Measurements from ENCODE around the gene FBXW8. TPM values are rescaled to one million over a fixed set of nuclear protein-coding genes. Genes with fewer than 3 reads are reported as not detected.

FBXW8 gene
- 1.7 TPM in 1 of 2 replicates, not detected in the other for polyA plus RNA-seq

GRCh38 chr12:116910645-116911451 is at the start of gene FBXW8:
Gene FBXW8 (plus strand): TSS chr12:116910950. CDS start chr12:116911038, 88 bp downstream.

GRCh38 chr12:116881325-116881876 is 29.3 kb upstream of the FBXW8 start, which contains the start of gene HRK:
Gene HRK (minus strand): TSS chr12:116881441. CDS start chr12:116881307, 134 bp downstream.

Other genes with a start within 250 kb of the FBXW8 start
- 3.1 and 4.1 TPM in 2 replicates for gene SPRING1, start 172.9 kb upstream of the FBXW8 start, polyA plus RNA-seq
- gene RNFT2, start 172.6 kb upstream of the FBXW8 start, polyA plus RNA-seq = 16.2 and 26.9 TPM in 2 replicates
- gene HRK, start 29.5 kb upstream of the FBXW8 start, polyA plus RNA-seq = 0.53 and 0.60 TPM in 2 replicates
- gene TESC, start 188.5 kb downstream of the FBXW8 start, polyA plus RNA-seq = 0.91 and 12.2 TPM in 2 replicates

Measured in Purkinje cell (primary cell).